SH-SY5Y (cell line): Measurements from ENCODE around the gene SWAP70.

ENCODE experiments used
- GATA2 ChIP-seq: IDR thresholded peaks from 2 replicates; pipeline ENCODE4 v1.6.1; 2011; ENCODE audit warnings: mild to moderate bottlenecking, low read depth, low read length
- GATA3 ChIP-seq: IDR thresholded peaks from 2 replicates; pipeline ENCODE4 v1.6.1; 2011; ENCODE audit warnings: low read depth, mild to moderate bottlenecking, low read length, moderate library complexity

SWAP70 gene

DNA sequence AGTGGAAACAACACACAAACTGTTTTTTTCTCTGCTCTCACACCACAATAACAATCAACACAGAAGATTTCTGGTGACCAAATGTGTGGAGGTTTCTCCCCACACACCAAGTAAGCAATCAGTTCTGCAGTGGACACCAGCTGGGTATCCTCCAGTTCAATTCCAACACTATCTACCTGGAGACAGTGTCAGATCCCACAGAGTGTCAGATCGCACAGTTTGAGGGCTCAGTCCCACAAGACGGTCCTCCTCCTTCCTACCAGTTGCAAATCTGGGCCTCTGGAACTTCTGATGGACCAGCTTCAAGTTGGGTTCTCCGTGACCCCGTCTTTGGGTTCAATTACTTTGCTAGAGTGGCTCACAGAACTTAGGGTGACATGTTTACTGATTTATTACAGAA, 9.0 kb downstream of the SWAP70 start:
- no peak for TF ChIP-seq GATA3

DNA sequence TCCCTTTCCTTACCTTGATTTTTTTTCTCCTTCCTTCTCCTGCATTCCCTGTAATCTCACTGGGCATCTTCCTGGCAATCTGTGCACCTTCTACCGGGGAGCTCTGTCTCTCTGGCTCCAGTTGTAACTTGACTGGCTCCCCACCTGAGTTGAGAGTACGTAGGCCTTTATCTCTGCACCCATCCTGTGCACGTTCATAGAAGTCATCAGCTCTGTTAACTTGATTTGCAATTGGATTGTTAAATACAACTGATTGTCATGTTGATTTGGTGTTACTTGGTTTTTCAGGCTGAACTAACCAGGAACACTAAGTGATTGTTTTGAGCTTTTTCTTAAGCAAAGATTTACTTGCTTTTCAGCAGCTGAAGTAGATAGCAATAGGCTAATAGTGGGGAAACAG, 11.8 kb downstream of the SWAP70 start:
- TF ChIP-seq GATA3 (no peak), GATA2 (no peak)

DNA sequence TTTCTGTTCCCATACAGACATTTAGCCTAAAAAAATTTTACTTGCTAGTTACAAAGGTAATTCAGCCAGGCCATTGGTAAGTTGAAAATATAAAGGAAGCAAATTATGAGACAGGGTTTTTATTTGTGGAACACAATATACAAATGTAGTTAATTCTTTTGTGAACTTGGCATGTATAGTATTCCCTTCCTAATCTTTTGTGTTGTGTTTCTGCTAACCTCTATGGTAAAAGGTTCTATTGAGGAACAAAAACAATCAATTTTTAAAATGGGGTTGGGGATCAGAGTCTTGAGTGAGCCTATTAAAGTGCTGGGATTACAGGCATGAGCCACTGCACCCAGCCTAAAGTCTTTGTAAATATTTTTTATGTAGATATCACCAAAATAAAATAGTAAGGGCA, 14.1 kb downstream of the SWAP70 start:
- no peak for TF ChIP-seq GATA2
- no peak for TF ChIP-seq GATA3

DNA sequence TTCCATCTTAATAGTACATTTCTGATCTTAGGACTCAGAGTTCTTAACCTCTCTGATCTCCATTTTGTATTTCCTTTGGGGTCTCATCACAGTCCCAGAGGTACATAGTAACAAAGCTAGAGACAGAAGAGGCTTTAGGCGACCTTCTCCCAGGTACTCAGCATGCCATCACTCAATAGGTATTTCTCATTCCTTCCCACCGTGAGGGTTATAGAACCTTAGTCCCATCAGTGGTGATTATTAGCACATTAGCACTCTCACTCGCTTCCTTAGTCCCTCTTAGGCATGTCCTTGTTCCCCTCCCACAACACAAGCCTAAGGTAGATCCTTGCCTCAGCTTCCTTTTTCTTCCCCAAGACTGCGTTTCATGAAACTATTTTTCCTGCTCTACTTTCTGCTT, 14.7 kb downstream of the SWAP70 start:
- no peak for TF ChIP-seq GATA3
- no peak for TF ChIP-seq GATA2

DNA sequence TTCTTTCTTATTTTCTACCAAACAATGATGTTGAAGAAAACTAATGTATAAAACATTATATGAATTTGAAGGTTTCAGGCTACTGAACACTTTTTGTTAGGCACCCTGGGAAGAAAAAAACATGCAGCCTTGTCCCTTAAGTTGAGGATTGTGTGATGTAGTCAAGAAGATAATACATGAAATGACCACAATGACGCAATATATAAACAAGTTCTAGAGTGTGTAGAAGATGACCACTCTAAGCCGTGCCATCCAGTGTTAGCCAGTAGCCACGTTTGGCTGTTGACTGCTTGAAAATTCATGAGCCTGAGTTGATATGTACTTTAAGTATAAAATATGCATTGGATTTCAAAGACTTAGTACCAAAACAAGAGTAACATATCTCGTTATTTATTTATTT, 16.2 kb downstream of the SWAP70 start:
- TF ChIP-seq GATA2 (no peak), GATA3 (no peak)

DNA sequence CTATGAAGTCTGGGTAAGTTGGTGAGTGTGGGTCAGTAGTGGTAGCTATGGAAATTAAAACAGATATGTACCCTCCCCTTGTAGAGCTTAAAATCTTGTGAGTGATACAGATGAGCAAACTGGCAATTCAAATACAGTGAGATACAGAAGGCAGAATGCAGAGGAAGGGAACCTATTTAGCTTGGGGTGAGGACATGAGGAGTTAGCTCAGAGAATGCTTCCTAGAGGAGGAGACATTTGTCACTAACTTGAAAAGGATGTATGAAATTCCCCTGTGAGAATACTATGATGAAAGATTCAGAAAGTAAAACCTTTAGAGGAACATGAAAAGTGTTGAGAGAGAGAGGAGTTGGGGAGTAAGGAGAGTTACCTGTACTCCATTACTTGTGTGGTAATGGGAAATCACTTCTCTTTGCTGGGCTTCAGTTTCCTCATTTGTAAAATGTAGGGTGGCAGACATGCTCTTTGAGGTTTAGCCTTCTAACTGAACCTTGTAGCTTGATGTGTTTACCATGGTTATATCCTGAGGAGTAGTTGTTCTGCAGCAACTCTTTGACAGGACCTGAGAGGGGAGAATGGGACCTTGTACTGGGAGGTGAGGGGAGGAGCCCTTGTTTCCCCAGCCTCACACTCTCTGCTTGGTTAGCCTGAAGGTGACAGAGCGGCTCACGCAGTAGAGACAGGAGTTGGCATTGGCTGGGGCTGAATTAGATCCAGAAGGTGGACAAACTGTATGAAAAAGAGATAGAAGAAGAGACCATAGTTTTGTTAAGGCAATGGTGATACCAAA, 17.9 kb downstream of the SWAP70 start:
- no peak for TF ChIP-seq GATA2
- no peak for TF ChIP-seq GATA3

DNA sequence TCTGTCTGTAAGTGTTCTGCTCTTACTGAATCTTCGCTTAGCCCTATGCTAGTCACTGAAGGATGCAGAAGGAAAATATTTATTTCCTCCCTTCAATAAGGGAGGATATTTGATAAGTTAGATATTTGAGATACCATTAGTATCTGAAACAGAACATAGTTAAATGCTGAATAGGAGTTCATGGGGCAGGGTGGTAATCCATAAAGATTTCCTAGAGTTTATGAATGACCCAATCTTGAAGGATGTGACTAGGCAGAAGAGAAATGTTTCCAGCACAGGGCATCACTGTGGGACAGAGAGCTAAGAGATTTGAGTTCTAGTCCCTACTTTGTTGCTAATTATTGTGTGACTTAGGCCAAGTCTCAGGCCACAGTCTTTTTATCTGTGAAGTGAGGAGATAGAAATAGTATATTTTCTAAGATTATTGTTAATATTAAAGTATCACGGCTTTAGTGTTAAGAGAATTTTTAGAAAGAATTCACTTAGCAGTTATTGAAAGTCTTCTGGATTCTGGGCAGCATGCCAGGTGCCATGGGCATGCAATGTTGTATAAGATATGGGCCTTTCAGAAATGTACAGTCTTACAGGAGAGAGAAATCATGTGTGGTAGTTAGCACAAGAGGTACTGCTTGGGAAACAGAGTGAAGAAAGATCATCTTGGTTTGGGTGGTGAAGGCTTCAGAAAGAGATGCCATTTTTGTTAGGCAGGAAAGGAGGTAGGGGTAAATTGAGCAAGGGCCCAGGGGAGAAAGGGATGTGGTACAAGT, 24.0 kb downstream of the SWAP70 start:
- TF ChIP-seq GATA2 (no peak), GATA3 (no peak)

DNA sequence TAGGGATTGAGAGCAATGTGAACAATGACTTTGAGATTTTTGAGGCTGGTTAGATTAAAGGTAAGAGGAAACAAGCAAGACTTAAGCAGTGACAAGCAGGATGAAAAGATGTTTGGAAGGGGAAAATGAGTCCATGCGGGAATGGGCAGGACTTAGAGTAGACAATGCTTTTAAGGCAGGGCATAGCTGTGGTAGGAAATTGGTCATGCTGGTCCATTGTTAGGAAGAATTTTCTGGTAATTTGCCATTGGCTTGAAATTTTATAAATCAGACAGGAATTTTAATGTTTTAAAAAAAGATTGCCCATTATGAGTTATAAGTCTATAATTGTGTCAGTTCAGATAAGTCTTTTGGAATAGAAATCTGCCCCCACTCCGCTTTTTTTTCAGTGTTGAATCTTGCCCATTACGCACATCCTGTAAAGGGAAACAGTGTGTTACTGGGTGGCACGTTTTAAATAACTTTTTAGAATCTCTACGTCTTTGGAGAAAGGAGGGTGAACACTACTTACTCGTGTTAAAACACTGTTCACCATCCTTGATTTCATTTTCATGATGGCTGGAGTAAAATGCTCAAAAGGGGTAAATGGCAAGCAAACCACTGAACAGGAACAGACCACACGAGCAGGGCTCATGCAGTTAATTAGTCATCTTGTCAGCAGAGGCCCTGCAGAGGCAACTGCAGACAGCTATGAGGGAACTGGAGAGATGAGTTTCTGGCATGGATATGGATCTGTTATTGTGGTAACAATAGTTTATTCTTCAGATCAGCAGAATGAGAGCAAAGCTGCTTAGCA, 25.0 kb downstream of the SWAP70 start:
- no peak for TF ChIP-seq GATA3
- TF ChIP-seq GATA2: peak; percentile 43; the same call in 1 of the 2 replicates

DNA sequence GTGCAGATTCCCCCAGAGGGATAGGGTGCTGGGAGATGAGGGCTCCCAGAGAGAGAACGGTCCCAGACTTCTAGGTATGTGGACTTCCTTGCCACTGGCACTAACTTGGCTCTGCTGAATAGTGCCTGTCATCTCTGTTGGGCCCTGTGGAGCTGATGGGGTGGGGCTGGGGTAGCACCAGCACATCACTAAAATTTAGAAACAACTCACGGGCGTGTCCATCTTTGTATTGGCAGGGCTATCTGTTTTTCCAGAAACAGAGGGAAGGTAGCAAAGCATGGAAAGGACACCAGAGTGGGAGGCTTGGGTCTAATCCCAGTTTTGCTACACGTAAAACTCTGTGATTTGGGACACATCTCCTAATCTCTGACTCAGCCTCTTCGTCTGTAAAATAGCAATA, 25.8 kb downstream of the SWAP70 start:
- TF ChIP-seq GATA3 (no peak), GATA2 (no peak)

DNA sequence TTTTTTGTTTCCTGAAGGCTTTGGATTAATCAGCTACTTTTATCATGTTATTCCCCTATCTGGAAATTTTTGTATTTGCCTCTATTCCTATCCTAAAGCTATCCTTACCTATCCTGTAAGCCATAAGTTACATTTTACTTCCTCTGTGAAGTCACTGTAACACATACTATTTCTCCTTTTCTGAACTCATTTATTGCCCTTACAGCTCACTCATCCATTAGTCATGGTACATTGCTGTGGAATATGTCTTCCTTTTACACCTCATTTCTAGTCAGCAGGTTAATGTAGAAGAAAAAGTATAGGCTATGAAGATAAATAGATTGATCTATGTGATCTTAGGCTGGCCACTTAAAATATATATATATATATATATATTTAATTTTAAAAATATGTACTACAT, 28.0 kb downstream of the SWAP70 start:
- TF ChIP-seq GATA3: no peak
- no peak for TF ChIP-seq GATA2

DNA sequence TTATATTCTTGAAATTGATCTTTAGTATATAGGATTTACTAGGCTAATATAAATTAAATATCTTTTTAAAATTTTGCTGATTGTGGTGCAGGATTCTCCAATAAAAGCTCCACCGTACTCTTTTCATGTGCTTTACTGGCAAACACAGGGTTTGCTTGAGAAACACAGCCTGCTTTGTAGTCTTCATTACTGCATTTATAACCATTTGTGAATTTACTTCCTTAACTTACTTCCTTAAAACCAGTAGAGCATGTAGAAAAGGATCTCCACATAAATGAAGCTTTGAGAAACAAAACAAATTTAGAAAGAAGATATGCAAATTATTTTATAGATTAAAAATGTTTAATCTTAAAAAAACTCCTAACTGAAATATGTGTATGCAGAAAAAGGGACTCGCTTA, 28.8 kb downstream of the SWAP70 start:
- TF ChIP-seq GATA2: no peak
- TF ChIP-seq GATA3: no peak

DNA sequence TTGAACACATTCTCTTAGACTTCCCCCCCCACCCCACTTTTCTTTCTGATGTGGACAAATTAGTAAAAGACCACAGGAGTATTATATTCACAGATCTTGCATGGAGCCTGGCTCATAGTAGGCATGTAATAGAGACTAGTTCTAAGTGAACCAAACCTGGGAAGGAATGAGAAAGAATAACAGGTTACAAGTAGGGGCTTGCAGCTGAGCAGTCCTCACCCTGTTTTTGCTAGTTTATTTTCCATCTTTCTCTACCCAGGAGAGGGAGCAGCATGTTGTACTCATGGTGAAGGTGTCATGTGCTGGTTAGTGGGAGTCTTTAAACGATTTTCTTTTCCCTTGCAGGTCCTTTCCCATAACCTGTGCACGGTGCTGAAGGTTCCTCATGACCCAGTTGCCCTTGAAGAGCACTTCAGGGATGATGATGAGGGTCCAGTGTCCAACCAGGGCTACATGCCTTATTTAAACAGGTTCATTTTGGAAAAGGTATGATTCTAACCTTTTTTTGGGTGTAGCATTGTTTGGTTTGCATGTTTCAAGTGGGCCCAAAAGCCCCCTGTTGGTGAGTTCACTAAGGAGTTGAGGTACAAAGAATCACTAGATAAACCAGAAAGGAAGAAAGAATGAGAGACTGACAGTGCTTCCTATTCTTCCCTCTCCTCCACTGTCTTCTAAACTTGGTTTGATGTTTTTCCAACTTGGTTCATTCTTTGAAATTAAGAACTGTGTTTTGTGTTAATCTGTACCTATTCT, 30.1 kb downstream of the SWAP70 start:
- no peak for TF ChIP-seq GATA3
- TF ChIP-seq GATA2: no peak

DNA sequence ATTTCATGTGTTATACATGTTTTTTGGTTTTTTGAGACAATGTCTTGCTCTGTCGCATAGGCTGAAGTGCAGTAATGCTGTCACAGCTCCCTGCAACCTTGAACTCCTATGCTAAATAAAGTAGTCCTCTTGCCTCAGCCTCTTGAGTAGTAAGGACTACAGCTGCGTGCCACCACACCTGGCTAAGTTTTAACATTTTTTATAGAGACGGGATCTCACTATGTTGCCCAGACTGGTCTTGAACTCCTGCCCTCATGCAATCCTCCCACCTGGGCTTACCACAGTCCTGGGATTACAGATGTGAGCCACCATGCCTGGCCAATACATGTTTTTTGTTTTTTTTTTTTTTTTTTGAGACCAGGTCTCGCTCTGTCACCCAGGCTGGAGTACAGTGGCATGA, 33.9 kb downstream of the SWAP70 start:
- TF ChIP-seq GATA3 (no peak), GATA2 (no peak)

DNA sequence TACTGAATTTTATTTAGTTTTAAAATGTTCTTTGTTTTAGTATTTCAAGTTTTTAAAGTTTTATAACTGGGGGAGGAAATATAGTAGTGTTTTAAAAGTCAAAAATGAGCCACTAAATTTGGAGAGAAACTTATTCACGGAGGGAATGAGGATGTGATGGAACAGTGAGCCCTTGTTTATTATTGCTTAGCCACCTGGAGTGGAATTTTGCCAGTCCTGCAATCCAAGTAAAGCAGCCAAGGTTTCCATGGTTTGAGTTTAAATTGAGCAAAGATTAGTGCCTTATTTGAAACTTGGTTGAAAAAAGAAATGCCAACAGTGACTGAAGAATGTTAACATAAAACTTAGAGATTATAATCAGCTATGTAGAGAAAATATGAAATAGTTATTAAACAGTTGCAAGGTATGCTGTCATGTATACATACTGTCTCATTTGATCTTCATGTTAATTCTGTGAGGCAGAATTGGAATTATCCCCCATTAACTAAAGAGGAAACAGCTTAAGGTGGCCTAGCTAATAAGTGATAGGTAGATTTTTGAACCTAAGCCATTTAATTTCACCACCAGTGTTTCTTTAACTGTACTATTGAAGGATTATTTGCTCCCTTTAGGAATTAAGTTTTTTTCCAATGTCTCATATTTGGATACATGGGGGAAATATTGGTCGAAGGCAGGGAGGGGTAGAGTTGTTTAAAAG, 36.4 kb downstream of the SWAP70 start:
- TF ChIP-seq GATA3: no peak
